HG03442 (cell line): ENCODE results near the gene GET4.

Experiments used
- ATAC-seq: cut with Tn5 transposase; IDR thresholded peaks from one replicate; pipeline ENCODE4 v1.9.1; 2021; ENCODE audit warnings: mild to moderate bottlenecking, moderate library complexity; ENCODE audit not compliant: unreplicated experiment

GET4 gene

DNA sequence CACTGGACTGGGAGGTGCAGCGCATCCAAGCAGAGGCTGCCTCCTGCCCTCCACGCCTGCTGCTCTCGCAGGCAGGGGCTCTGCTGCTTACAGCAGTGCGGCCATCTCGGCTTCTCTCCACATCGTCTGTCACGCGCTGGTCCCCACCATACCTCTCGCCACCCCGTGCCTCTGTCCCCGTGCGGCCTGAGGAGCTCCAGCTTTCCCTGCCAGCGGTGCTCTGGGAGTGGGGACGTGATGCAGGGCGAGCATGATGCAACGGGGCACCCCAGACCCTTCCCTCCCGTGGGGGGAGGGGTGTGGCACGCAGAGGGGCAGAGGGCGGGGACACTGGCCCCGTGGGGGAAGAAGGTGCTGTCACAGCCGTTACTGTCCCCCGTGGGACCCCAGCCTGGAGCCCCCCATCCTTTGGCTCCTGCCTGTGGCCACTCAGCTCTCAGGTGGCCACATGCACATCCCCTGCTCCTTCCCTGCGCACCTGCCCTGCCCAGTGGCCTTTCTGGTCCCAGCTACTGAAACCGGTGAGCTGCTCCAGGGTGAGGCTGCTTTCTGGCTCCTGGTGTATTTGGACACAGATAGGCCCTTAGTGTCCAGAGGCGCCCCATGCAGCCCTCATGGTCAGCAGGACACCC lies 9.0 kb downstream of the GET4 start:
- no peak for ATAC-seq

GRCh38 chr7:885893-886625 lies 9.7 kb downstream of the GET4 start:
- ATAC-seq, result no peak

DNA sequence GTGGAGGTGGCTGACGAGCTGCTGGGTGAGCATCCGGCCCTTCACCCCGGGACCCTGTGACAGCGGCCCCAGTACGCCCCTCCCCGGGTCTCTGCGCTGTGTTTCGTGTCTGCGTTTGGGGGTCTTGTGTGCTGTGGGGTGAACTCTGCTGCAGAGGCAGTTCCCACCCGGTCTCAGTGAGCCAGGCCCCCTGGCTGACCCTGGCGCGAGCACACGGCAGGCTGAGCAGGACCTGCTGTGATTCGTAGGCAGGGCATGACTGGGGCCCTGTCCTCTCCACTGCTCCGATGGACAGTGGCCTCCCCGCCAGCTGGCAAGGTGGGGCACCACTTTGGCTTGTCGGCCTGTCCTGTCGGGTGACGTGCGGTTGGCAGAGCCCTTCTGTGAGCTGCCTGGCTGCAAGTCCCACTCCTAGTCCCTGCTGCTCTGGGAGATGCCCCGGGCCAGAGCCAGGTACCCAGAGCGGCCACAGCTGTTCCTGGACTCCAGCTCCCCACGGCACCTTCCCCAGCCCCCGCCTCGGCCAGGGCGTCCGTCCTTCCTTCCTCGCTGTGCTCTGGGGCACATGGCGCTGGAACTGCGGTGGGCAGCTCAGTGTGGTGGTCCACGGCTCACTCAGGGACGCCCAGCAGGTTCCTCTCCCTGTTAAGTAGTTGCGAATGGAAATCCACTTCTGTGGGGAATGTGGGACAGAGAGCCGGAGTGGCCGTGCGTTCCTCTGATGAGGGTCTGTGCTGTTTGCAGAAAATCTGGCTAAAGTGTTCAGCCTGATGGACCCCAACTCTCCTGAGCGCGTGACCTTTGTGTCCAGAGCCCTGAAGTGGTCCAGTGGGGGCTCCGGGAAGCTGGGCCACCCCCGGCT lies 10.5 kb downstream of the GET4 start:
- ATAC-seq, result no peak

DNA sequence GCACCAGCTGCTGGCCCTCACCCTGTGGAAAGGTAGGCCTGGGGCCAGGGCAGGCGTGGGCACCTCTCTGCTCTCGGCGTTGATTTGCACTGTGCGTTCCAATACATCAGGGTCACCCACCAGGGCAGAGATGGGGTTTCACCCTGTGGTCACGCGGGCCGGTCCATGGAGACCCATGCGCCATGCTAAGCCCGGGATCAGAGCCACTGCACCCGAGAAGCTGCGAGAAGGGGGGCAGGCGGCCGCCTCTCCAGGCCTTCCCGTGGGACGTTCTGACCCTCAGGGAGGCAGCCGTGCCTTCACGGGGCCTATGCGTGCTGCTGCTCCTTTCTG lies 11.1 kb downstream of the GET4 start:
- no peak for ATAC-seq

DNA sequence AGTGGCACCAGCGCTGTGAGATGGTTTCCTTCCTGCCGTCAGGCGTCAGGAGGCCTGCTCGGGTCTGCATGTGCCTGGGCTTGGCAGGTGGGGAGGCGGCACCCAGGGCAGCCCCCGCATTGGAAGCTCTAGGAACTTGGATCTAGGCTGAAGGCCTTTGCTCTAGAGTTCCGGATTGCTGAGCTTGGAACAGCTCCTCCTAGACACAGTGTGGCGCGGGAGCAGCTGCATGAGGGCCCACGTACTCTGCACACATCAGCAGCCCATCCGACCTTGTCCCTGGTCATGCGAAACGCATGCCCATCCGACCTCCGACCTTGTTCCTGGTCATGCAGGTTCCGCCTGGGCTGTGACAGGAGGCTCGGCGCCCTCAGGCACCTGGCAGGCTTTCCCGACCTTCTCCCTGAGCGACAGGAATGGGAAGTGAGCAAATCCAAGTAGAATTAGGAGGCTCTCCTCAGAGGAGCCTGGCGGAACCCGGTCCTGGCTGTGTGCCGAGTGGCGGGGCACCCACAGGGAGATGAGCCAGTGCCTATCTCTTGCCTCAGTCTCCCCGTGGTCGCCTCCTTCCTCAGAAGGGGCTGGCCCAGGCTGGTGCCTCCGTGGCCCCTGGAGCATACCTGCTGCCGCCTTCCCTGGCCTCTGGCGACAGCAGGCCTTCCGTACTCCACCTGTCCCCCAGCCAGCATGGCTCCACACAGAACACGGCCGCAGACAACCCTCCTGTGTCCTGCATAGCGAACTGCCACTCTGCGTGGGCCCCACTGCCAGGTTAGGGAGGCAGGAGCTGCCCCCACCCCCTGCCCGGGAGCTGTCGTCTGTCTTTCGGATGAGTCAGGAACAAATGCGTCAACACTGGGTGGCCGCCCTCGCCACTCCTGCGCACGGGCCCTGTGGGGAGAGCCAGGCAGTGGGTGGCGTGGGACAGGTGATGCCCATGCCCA lies 12.0 kb downstream of the GET4 start:
- no peak for ATAC-seq

DNA sequence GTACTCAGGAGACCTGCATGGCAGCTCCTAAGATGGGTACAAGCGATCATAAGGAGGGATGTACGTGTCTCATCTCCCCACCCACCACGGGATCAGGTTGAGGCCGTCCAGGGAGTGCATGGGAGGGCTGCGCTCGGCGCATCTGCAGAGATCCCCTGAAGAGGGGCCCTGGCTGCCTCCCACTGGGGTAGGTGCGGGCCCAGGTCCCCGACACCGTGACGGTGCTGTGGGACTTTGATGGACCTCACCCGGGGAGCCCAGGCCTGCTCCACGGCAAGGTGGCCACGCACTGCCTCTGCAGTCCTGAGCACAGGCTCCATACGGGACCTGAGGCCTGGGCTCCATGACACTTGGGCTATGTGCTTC lies 12.7 kb downstream of the GET4 start:
- ATAC-seq, result no peak

DNA sequence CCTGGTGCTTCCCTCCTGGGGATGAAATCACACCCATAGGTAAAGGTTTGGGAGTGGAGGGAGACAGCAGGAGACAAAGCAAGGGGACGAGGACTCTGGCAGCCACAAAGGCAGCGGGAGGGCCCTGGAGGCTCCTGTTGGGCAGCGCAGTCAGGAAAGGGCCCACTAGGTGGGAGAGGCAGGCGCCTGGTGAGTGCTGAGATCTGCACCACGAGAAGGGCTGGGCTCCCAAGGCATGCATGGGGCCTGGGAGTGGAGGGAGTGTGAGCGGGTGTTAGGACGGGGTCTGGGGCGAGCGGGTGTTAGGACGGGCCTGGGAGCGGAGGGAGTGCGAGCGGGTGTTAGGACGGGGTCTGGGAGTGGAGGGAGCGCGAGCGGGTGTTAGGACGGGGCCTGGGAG lies 13.0 kb downstream of the GET4 start:
- no peak for ATAC-seq

- ATAC-seq, result no peak
Measured at GRCh38 chr7:890868-891267, 14.5 kb downstream of the GET4 start.

DNA sequence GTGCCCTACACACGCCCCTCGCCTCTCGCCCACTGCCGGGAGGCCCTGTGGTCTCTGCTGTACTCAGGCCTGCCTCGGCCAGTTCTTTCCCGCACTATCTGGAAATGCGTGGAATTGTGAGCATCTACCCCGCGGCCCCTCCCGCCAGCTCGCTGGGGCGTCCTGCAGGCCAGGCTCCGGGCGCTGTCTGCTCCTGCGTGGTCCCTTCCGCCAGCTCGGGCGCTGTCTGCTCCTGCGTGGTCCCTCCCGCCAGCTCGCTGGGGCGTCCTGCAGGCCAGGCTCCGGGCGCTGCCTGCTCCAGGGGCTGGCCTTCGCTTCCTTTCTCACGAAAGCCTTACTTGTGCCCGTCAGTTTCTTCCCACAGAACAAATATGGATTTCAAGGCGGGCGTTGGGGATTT lies 14.9 kb downstream of the GET4 start:
- ATAC-seq, result no peak

DNA sequence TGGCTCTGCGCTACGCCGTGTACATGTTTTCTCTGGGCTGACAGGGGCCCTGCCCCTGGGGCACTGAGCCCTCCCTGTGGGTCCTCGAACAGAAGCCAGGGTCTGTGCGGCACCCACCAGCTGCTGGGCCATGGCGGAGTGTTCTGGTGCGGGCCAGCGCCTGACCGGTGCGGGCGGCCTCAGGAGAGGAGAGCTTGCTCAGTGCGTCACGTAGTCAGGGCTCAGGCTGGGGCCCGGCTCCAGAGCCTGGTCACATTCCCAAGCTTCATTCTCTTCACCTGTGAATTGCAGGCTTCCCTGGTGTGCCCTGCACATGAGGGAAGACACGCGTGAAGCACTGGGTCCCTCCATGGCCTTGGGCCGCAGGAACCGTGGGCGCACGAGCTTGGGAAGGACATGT lies 15.5 kb downstream of the GET4 start:
- ATAC-seq, result no peak

DNA sequence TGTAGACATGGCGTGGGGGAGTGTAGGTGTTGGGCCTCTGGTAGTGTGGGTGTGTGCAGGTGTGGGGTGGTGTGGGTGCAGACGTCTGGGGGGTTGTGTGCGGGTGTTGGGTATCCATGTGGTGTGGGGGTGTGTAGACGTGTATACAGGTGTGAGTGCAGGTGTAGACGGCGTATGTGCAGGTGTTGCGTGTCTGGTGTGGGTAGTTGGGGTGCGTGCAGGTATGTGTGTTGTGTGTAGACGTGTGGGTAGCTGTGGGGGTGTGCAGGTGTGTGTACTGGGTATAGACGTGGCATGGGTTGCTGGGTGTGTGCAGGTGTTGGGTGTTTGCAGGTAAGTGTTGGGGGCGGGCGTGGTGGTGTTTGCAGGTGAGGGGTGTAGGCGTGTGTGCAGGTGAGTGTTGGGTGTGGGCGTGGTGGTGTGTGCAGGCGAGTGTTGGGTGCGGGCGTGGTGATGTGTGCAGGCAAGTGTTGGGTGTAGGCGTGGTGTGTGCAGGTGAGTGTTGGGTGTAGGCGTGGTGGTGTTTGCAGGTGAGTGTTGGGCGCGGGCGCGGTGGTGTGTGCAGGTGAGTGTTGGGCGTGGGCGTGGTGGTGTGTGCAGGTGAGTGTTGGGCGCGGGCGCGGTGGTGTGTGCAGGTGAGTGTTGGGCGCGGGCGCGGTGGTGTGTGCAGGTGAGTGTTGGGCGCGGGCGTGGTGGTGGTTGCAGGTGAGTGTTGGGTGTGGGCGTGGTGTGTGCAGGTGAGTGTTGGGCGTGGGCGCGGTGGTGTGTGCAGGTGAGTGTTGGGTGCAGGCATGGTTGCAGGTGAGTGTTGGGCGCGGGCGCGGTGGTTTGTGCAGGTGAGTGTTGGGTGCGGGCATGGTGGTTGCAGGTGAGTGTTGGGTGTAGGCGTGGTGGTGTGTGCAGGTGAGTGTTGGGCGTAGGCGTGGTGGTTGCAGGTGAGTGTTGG lies 16.6 kb downstream of the GET4 start:
- ATAC-seq, result no peak

GRCh38 chr7:893686-894085 lies 17.3 kb downstream of the GET4 start:
- no peak for ATAC-seq

DNA sequence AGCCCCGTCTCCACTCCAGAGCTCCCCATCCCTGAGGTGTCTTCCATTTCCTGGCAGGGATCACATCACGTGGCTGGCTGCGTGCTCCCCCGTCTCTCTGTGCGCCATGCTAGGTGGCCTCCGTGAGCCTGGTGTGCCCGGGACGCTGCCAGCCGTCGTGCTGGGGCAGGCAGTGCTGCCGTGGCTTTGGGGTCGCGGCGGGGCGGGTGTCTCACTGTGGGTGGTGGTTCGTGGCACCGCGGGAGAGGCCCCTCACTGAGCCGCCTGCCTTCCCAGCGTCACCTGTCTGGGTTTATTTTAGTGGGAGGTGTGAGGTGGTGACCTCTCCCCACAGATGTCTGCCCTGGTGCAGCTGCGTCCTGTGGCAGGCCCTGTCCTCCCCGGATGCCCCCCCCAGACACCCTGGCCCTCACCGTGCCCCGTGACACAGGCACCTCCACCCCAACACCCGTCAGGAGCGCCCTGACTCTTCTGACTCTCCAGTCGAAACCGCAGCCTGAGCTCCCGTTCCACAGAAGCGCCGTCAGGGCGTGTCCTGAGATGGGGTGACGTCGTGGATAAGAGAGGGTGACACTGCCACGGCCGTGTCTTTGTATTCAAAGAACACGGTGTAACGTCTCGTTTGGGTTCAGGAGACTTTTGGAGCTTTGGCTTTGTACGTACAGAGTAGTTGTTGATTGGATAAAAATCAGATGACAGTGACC lies 18.0 kb downstream of the GET4 start:
- no peak for ATAC-seq

GRCh38 chr7:894927-895450 lies 18.6 kb downstream of the GET4 start:
- ATAC-seq, result no peak

DNA sequence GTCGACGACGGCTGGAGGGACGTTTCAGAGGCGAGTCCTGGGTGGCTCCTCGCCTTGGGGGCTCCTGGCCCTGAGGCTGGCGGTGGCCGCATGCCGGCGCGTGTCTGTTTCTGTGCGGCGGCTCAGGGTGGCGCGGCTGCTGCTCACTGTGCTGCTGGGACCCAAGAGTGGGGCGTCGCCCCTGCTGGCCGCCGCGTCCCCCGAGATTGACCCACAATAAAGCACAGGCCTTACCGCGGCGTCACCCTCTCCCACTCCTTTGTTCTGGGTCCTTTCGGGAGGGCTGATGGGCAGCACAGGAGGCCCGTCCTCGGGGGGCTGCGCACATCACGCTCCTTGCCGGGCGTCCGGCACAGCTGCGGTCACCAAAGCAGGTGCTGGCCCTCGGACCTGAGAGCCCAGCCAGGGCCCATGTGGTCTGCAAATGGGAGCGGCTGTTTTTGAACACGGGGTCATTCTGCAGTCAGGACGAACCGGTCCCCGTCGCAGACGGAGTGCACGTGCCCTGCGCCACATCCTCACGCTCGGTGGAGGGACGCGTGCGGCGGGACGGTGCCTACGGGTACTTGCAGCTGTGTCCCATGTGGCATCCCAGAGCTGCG lies 19.2 kb downstream of the GET4 start:
- no peak for ATAC-seq

- ATAC-seq, result no peak
Measured at GRCh38 chr7:896346-897075, 20.2 kb downstream of the GET4 start.

GRCh38 chr7:897086-897485 lies 20.7 kb downstream of the GET4 start:
- ATAC-seq, result no peak

GRCh38 chr7:897771-898376 lies 21.5 kb downstream of the GET4 start:
- no peak for ATAC-seq
